Panc1 (cell line): ENCODE data around the gene TMEM156. TPM values are rescaled to one million over a fixed set of nuclear protein-coding genes. Genes with fewer than 3 reads are reported as not detected.

Source experiments
- ATAC-seq: fragments of 200-7000 bp; cut with Tn5 transposase; 2 replicates; pipeline ENCODE4 v1.9.1; 2020; ENCODE audit warnings: mild to moderate bottlenecking, moderate library complexity
- BruUV-seq: library from RNA; stranded (reverse); fragments of 400-500 nt; replicated peaks from 2 replicates; lab custom pipeline; 2021; lab: Mats Ljungman, UMichigan
- CTCF ChIA-PET: fragments of 300-600 bp; sonication (Branson Sonifier 250); formaldehyde crosslinking; loops from one replicate; lab custom pipeline; 2022; ENCODE audit warnings: antibody characterized with exemption; lab: Charles Lee
- POLR2A ChIA-PET: fragments of 300-600 bp; sonication (Branson Sonifier 250); formaldehyde crosslinking; loops from one replicate; lab custom pipeline; 2022; ENCODE audit warnings: antibody characterized with exemption; lab: Charles Lee
- DNase-seq: peaks from one replicate; pipeline ENCODE4 v3.0.0-alpha.2; 2010; ENCODE audit warnings: low read depth, low spot score
- H3K27ac ChIP-seq: 2 replicates; pipeline ENCODE4 v1.5.1; 2011; ENCODE audit warnings: mild to moderate bottlenecking, low read length, inconsistent platforms
- H3K27me3 ChIP-seq: fragments of 200-500 bp; sonication (Bioruptor generic); 2 replicates; pipeline ENCODE4 v1.6.0; 2014; ENCODE audit warnings: low read length, inconsistent platforms; ENCODE audit not compliant: control insufficient read depth, insufficient read depth
- H3K36me3 ChIP-seq: fragments of 200-500 bp; sonication (Bioruptor generic); 2 replicates; pipeline ENCODE4 v1.5.1; 2014; ENCODE audit warnings: inconsistent platforms, mild to moderate bottlenecking, low read length, moderate library complexity; ENCODE audit not compliant: control insufficient read depth, insufficient read depth
- H3K4me1 ChIP-seq: 2 replicates; pipeline ENCODE4 v1.5.1; 2011; ENCODE audit warnings: inconsistent platforms, mild to moderate bottlenecking, low read length, moderate library complexity; ENCODE audit not compliant: control insufficient read depth, insufficient read depth
- H3K4me3 ChIP-seq, 2 experiments: 2 replicates each; pipeline ENCODE4 v1.5.1; 2011 to 2012; ENCODE audit warnings: low read depth in 2 of 2, low read length in 2 of 2, mild to moderate bottlenecking in 2 of 2, inconsistent platforms in 1 of 2, moderate library complexity in 1 of 2
- H3K9me3 ChIP-seq: fragments of 200-500 bp; sonication (Bioruptor generic); 2 replicates; pipeline ENCODE4 v1.5.1; 2014; ENCODE audit warnings: low read depth, mild to moderate bottlenecking, inconsistent platforms, low read length, moderate library complexity; ENCODE audit not compliant: control insufficient read depth, insufficient read depth
- CTCF ChIP-seq: fragments of 450-650 bp; IDR thresholded peaks from 2 replicates; pipeline ENCODE4 v1.5.1; 2017; ENCODE audit warnings: mild to moderate bottlenecking
- POLR2AphosphoS5 ChIP-seq: IDR thresholded peaks from 2 replicates; pipeline ENCODE4 v1.6.1; 2012; ENCODE audit warnings: mild to moderate bottlenecking, low read depth, low read length, moderate library complexity
- SIN3A ChIP-seq: IDR thresholded peaks from 2 replicates; pipeline ENCODE4 v1.6.1; 2012; ENCODE audit warnings: low read depth, mild to moderate bottlenecking, low read length, moderate library complexity, borderline replicate concordance; ENCODE audit not compliant: insufficient read depth
- TCF7L2 ChIP-seq: IDR thresholded peaks from 2 replicates; pipeline ENCODE4 v1.6.1; 2011; ENCODE audit warnings: mild to moderate bottlenecking, low read depth, low read length, inconsistent platforms
- in situ Hi-C: cut with HindIII; loops from 2 replicates; pipeline ENCODE4 v1.10.0; 2016; ENCODE audit warnings: low sequenced_read_pairs, low pct_unique_long_range_greater_than_20kb
- intact Hi-C: fragments of 100-400 bp; cut with micrococcal nuclease; formaldehyde crosslinking; loops from one replicate; pipeline ENCODE4 v1.10.0; 2022; ENCODE audit not compliant: unreplicated experiment
- total RNA-seq: library from RNA; stranded (reverse); gene quantifications from one replicate; pipeline ENCODE4 v1.2.1, GENCODE V29; 2021; ENCODE audit not compliant: unreplicated experiment
- TF ChIP-seq, protein P1 (sequence below), 2 experiments: IDR thresholded peaks; 2 replicates each; pipeline ENCODE4 v1.6.1; 2011 to 2012; ENCODE audit warnings: low read depth in 2 of 2, control low read depth in 1 of 2, low read length in 1 of 2, mild to moderate bottlenecking in 1 of 2, moderate library complexity in 1 of 2; ENCODE audit not compliant: insufficient read depth in 1 of 2

Gene TMEM156
- total RNA-seq, 1 experiment from 2014 or later, result 5.8 TPM

DNA sequence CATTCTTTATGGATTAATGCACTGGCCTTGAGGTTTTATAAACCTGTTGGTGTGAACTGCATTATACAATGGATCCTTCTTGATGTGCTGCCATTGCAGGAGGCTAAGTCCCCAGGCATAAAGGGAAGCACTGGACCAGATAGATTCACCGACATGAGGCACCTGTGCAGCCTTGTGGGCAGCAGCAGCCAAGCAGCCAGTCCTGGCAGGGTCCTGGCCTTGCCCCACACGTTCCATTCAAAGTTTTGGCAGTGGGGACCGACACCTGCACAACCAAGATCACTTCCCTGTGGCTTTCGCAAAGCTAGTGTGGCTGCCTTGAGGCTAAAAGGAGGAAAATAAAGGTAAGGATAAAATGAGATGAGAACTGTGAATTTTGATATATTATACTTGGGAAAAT lies 53.1 kb downstream of the TMEM156 start:
- no peaks in the 10 kb centered on the region for H3K36me3 ChIP-seq
- POLR2A ChIA-PET, result no interaction called here
- no peak for ATAC-seq
- H3K27me3 ChIP-seq, result no peaks in the 10 kb centered on the region
- intact Hi-C loops, result no loop called here
- no peaks in the 10 kb centered on the region for H3K4me1 ChIP-seq
- no peak for TF ChIP-seq POLR2AphosphoS5
- no peak for TF ChIP-seq SIN3A
- TF ChIP-seq CTCF, result no peak
- TF ChIP-seq, protein P1, sequence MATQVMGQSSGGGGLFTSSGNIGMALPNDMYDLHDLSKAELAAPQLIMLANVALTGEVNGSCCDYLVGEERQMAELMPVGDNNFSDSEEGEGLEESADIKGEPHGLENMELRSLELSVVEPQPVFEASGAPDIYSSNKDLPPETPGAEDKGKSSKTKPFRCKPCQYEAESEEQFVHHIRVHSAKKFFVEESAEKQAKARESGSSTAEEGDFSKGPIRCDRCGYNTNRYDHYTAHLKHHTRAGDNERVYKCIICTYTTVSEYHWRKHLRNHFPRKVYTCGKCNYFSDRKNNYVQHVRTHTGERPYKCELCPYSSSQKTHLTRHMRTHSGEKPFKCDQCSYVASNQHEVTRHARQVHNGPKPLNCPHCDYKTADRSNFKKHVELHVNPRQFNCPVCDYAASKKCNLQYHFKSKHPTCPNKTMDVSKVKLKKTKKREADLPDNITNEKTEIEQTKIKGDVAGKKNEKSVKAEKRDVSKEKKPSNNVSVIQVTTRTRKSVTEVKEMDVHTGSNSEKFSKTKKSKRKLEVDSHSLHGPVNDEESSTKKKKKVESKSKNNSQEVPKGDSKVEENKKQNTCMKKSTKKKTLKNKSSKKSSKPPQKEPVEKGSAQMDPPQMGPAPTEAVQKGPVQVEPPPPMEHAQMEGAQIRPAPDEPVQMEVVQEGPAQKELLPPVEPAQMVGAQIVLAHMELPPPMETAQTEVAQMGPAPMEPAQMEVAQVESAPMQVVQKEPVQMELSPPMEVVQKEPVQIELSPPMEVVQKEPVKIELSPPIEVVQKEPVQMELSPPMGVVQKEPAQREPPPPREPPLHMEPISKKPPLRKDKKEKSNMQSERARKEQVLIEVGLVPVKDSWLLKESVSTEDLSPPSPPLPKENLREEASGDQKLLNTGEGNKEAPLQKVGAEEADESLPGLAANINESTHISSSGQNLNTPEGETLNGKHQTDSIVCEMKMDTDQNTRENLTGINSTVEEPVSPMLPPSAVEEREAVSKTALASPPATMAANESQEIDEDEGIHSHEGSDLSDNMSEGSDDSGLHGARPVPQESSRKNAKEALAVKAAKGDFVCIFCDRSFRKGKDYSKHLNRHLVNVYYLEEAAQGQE (IDR thresholded peaks at IDR 0.05; ENCODE audit: insufficient read depth in 1 of 2, low read depth in 2 of 2, low read length in 1 of 2), result no peak
- no peak for TF ChIP-seq TCF7L2
- no peak for DNase-seq
- no peak overlapping the region for H3K27ac ChIP-seq
- no TSS peak for BruUV-seq
- in situ Hi-C loops, result no loop called here
- CTCF ChIA-PET, result no interaction called here
- H3K4me3 ChIP-seq, result no peak overlapping the region
- no peaks in the 10 kb centered on the region for H3K9me3 ChIP-seq

DNA sequence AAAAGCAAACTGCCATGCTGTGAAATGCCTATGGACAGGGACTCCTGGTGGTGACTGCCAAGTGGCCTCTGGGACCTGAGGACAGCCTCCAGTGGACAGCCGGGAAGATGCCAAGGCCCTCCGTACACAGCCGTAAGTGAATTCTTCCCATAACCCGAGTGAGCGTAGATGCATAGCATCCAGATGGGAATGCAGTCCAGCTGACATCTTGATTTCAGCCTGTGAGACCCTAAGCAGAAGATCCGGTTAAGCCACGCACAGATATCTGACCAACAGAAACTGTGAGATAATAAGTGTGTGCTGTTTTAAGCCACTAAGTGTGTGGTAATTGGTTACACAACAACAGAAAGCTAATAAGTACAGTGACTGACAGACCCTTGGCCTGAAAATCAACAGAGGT lies 55.9 kb downstream of the TMEM156 start:
- no TSS peak for BruUV-seq
- no peak for DNase-seq
- Histone ChIP-seq H3K4me1 (no peaks in the 10 kb centered on the region), H3K27ac (no peak overlapping the region), H3K4me3 (no peak overlapping the region), H3K9me3 (no peaks in the 10 kb centered on the region), H3K36me3 (no peaks in the 10 kb centered on the region), H3K27me3 (no peaks in the 10 kb centered on the region)
- ChIA-PET CTCF (no interaction called here), POLR2A (no interaction called here)
- in situ Hi-C loops, result no loop called here
- intact Hi-C loops, result no loop called here
- ATAC-seq, result no peak
- TF ChIP-seq POLR2AphosphoS5 (no peak), TCF7L2 (no peak), CTCF (no peak), SIN3A (no peak)
- TF ChIP-seq, protein P1 (IDR thresholded peaks at IDR 0.05; ENCODE audit: insufficient read depth in 1 of 2, low read depth in 2 of 2, low read length in 1 of 2), result no peak
